Erythroblast (primary cell): ENCODE data around the gene DRC7.

Experiments
- DNase-seq, 2 experiments: peaks; one replicate each; lab custom pipeline; 2025; lab: John Stamatoyannopoulos, UW
- GATA1 ChIP-seq: IDR thresholded peaks from 2 replicates; pipeline ENCODE4 v1.6.1; 2011; ENCODE audit warnings: low read depth, mild to moderate bottlenecking, control low read depth, low read length, moderate library complexity
- POLR2A ChIP-seq: IDR thresholded peaks from 2 replicates; pipeline ENCODE4 v1.6.1; 2011; ENCODE audit warnings: mild to moderate bottlenecking, low read length

DRC7 gene

GRCh38 chr16:57687363-57687929 lies 7.2 kb upstream of the DRC7 start:
- peak; percentile 11 to 41 for DNase-seq

DNA sequence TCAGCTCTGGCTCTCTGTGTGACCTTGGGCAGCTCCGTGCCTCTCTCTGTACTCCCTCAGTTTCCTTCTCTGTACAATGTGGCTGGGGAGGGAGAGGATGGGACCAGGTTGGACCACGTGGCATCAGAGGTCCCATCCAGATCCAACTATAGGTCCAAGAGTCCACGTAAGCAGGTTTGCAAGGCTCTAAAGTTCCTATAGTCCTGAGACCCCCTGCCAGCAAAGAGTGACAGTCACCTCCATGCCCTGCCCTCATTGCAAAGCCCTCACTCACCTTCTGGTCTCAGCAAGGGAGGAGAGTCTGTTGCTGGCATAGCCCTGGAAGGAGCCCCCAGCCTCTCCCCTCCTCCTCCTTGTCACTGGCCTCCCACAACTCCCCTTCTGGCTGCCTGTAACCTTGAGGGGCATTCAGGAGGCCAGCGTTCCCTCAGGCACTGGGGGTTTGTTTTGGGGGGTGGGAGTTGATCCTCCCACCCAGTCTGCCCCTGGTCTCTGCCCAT lies 6.1 kb upstream of the DRC7 start:
- TF ChIP-seq GATA1 (no peak), POLR2A (no peak)
- no peak for DNase-seq

More at GRCh38 chr16:57687363-57687929, 7.2 kb upstream of the DRC7 start:
- no peak for TF ChIP-seq POLR2A
- TF ChIP-seq GATA1 = no peak

DNA sequence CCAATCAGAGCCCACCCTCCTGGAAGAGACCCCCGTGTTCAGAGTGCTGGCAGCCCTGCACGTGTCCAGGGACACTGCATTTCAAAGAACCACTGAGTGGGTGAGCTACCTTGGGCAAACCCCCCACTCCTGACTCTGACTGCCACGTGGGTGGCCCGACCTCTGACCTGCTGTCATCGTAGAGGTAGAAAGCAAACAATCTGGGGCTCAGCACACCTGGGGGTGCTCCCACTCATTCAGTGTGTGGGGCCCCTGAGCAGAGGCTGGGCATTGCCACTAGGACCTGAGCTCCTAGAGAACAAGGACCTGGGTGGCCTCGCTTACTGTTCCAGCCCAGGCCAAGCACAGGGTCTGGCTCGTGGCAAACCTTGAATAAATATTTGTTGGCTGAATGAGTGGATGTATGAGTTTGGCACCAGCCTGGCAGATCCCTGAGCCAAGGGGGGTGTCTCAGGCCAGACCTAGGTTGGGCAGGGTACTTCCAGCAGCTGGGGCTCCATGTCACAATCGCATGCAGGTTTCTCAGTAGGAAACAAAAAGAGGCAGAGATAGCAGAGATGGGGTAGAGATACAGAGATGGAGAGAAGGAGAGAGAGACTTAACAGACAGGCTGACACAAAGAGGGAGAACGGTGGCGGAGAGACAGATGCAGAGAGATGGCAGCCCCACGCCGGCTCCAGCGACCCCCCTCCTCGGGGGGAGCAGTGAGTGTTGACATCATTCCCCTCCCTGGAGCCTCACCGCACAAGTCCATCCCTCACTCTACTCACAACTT lies 5.4 kb upstream of the DRC7 start:
- no peak for DNase-seq
- no peak for TF ChIP-seq GATA1

DNA sequence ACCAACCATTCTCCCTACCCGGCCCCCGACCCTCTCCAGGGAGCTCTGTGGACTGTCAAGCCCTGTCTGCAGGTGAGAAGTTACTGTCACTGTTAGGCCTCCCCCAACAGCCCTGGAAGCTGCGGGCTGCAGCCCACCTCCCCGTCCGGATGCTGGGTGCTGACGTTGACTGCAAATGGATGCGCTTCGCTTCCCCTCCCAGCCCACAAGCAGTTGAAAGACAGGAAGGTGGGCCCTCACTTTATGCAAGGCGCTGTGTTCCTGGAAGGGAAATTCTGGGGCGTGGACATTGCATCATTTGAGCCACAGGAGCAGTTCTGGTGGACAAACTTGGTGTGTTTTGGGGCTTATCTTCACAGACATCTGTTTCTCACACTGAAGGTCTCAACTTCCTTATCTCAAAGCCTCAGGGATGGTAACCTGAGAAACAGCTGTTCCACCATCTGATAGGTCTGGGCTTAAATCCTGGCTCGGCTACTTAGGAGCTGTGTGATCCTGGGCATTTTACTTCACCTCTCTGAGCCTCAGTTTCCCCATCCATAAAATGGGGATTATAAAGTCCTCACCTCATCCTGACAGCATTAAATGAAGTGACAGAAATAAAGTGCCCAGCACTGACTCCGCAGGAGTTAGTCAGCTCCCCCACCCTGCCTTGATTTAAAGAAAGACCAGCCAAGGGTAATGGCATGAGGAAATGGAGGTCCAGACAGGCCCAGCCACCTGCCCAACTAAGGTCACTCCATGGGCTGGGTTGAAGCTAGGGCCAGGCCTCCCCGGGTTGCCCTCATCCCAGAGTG lies 4.6 kb upstream of the DRC7 start:
- DNase-seq = peak; percentile 95 to 99

GRCh38 chr16:57690782-57691471 lies 3.7 kb upstream of the DRC7 start:
- peak; percentile 79 to 80 for DNase-seq
- TF ChIP-seq POLR2A (no peak), GATA1 (no peak)

More for the DNA sequence above, 4.6 kb upstream of the DRC7 start:
- TF ChIP-seq GATA1 (peak; percentile 82), POLR2A (peak; percentile 33)

DNA sequence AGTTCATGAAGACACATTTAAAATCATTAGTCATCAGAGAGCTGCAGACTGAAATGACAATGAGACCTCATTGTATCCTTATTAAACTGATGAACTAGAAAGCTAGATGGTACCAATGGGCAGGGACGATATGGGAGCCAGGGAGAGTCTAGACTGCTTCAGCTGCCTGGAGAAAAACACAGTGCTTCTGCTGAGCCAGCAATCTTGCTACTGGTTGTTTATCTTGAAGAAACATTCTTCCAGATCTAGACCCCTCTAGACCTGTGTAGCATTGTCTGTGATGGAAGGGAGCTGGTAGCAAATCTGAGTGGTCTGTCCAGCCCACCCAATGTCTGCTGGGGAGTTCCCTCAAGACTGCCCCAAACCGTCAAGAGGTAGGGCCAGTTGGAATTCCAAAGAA lies 2.0 kb upstream of the DRC7 start:
- DNase-seq = peak in 1 of 2 experiments; percentile 14
- TF ChIP-seq POLR2A (no peak), GATA1 (no peak)

GRCh38 chr16:57693550-57693949 lies 1.1 kb upstream of the DRC7 start:
- no peak for DNase-seq
- TF ChIP-seq POLR2A (no peak), GATA1 (no peak)

DNA sequence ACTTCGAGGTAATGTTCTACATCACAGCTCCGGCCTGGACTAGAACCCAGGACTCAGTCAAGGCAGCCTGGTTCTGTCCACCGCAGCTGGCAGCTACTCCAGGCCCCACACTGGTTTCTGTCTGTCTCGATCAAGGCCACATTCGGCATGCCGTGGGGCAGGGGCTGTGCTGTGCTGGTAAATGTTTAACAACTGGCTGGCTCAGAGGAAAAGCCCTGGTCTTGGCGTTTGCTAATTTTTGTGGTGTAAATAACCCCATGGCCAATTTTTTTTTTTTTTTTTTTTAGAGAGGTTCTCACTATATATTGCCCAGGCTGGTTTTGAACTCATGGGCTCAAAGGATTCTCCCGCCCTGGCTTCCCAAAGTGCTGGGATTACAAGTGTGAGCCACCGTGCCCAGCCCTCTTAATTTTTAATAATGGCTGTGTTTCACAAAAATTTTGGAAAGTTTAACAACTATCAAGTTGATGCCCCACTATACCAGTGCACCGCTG lies 328 bp upstream of the DRC7 start:
- TF ChIP-seq POLR2A (no peak), GATA1 (no peak)

DNA sequence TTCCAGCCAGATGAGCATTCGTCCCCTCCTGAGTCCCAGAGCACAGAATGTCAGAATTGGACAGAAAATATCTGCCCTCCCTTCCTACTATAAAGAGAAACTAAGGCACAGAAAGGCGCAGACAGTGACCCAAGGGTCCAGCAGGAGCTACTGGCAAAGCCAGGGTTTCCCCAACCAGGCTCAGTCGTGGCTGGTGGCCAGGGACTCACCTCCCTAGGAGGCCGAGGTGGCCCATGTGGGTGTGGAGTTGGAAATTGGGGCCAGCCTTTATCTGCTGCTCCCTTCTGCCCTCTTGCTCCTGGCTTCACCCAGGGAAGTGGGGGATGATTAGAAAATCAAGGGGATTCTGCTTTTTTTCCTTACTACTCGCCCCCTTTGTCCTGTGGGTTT lies 1.1 kb downstream of the DRC7 start:
- no peak for TF ChIP-seq POLR2A
- TF ChIP-seq GATA1 = no peak
- peak; percentile 65 to 70 for DNase-seq

More for the DNA sequence above, 328 bp upstream of the DRC7 start:
- DNase-seq = no peak

- DNase-seq = peak; percentile 20 to 26
- no peak for TF ChIP-seq GATA1
- no peak for TF ChIP-seq POLR2A
These were observed 1.6 kb downstream of the DRC7 start for GRCh38 chr16:57696240-57696639.

DNA sequence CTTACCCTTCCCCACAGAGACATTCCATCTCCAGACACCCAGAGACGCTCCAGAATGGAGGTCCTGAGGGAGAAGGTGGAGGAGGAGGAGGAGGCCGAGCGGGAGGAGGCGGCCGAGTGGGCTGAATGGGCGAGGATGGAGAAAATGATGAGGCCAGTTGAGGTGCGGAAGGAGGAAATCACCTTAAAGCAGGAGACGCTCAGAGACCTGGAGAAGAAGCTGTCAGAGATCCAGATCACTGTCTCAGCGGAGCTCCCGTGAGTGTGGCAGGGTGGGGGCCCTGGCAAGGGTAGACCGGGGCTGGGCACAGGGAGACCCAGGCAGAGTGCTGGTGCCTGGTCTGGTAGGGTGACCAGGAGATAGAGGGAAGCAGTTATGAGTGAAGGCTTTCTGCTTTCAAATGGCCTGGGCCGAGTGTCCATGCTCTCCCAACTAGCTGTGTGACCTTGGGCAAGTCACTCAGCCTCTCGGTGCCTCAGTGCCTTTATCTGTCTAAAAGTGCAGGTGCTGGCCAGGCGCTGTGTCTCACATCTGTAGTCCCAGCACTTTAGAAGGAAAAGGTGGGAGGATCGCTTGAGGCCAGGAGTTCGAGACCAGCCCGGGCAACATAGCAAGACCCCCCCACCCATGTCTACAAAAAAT lies 3.4 kb downstream of the DRC7 start:
- no peak for DNase-seq
- TF ChIP-seq GATA1 = no peak
- no peak for TF ChIP-seq POLR2A

GRCh38 chr16:57698812-57699405 lies 4.3 kb downstream of the DRC7 start:
- TF ChIP-seq POLR2A (no peak), GATA1 (no peak)
- DNase-seq = no peak
